Stomach (tissue), 9 donors: ENCODE results near the gene HERPUD1. TPM values are rescaled to one million over a fixed set of nuclear protein-coding genes. Genes with fewer than 3 reads are reported as not detected.
A peak's percentile ranks its signal among the peaks of the same experiment; 100 is the strongest.

Experiments
- DNase-seq, 2 donors: peaks; one replicate each; pipeline versions ENCODE4 v3.0.0 to v3.0.0-alpha.2; 2013 to 2019
- H3K27ac ChIP-seq, 5 donors: fragments of 200-600 bp in 4 of 5; sonication (generic) in 4 of 5; one replicate each; pipeline ENCODE4 v1.5.1; 2013 to 2019; ENCODE audit warnings: mild to moderate bottlenecking in 1 of 5, moderate library complexity in 1 of 5
- H3K27me3 ChIP-seq, 3 donors: fragments of 200-600 bp; sonication (generic); one replicate each; pipeline ENCODE4 v1.5.1; 2017 to 2019; ENCODE audit warnings: mixed run types in 1 of 3
- H3K36me3 ChIP-seq, 4 donors: fragments of 200-600 bp; sonication (generic); 1 replicate in 3 of 4; 2 replicates in 1 of 4; pipeline ENCODE4 v1.5.1; 2016 to 2019
- H3K4me1 ChIP-seq, 4 donors: fragments of 200-600 bp; sonication (generic); one replicate each; pipeline ENCODE4 v1.5.1; 2016 to 2019
- H3K4me3 ChIP-seq, 4 donors: fragments of 200-600 bp; sonication (generic) in 3 of 4; one replicate each; pipeline ENCODE4 v1.5.1; 2016 to 2019; ENCODE audit warnings: mild to moderate bottlenecking in 1 of 4
- H3K9me3 ChIP-seq, 4 donors: fragments of 200-600 bp; sonication (generic); one replicate each; pipeline ENCODE4 v1.5.1; 2016 to 2019
- CTCF ChIP-seq, 7 experiments: fragments of 450-650 bp in 4 of 7; fragments of 200-600 bp in 3 of 7; sonication (generic) in 3 of 7; IDR thresholded peaks; one replicate each; pipeline ENCODE4 v1.5.1; 2016 to 2019; ENCODE audit warnings: antibody characterized with exemption in 7 of 7, control low read depth in 2 of 7, mild to moderate bottlenecking in 1 of 7
- EP300 ChIP-seq: sonication (generic); formaldehyde crosslinking; IDR thresholded peaks from one replicate; pipeline ENCODE4 v1.6.1; 2017; ENCODE audit warnings: antibody characterized with exemption
- POLR2A ChIP-seq, 4 donors: fragments of 450-650 bp; IDR thresholded peaks; one replicate each; pipeline ENCODE4 v1.6.1; 2016; ENCODE audit warnings: antibody characterized with exemption in 4 of 4, control low read depth in 2 of 4, mild to moderate bottlenecking in 1 of 4, moderate library complexity in 1 of 4
- POLR2AphosphoS5 ChIP-seq, 3 donors: sonication (generic); formaldehyde crosslinking; IDR thresholded peaks; one replicate each; pipeline ENCODE4 v1.6.1; 2016; ENCODE audit warnings: antibody characterized with exemption in 3 of 3
- WGBS, 5 donors: extraction: QIAGEN DNeasy Blood & Tissue Kit in 3 of 5; methylation state at CpG; one replicate each; pipeline versions ENCODE4 v1.1.5 to v1.1.7; 2013 to 2018; 5-methylcytosine and 5-hydroxymethylcytosine counted together
- intact Hi-C: fragments of 100-400 bp; cut with DNase I; formaldehyde crosslinking; loops from one replicate; pipeline ENCODE4 v1.15.1; 2023; ENCODE audit warnings: low total_unique reads
- polyA plus RNA-seq, 3 donors: library from polyadenylated mRNA; stranded (reverse); fragments of 200-250 nt; gene quantifications; one replicate each; pipeline ENCODE4 v1.2.3, GENCODE V29; 2013
- total RNA-seq, 5 donors: library from RNA; depleted of rRNA; stranded (reverse); fragments of >200 nt; gene quantifications; one replicate each; pipeline versions ENCODE4 v1.1.0 to v1.2.3, GENCODE V29; 2014 to 2016
- donor health status: healthy with polysubstance abuse.
- donor health status: Bipolar disorder and iron deficiency.
- donor health status: healthy.

HERPUD1 gene
- total and polyA plus RNA-seq, 8 donors: 2.6 to 329 (median 74.7) TPM

- intact Hi-C loops: no loop called here
- TF ChIP-seq POLR2A (IDR thresholded peaks at IDR 0.05) (no peak), EP300 (no peak), POLR2AphosphoS5 (IDR thresholded peaks at IDR 0.05) (no peak), CTCF (IDR thresholded peaks at IDR 0.05) (no peak)
- DNase-seq: peak in 1 of 2 donors; percentile 23
Measured at GRCh38 chr16:56930486-56931270, 1.3 kb upstream of the HERPUD1 start.

GRCh38 chr16:56931271-56931891 lies 561 bp upstream of the HERPUD1 start:
- Histone ChIP-seq H3K9me3 (no peaks in the 10 kb centered on the region), H3K36me3 (peaks cover 12 to 18% (median 17%) of the 10 kb centered on the region in 4 donors), H3K27ac (peak overlapping the region; percentile 98 to 100 (median 99)), H3K27me3 (no peaks in the 10 kb centered on the region), H3K4me1 (peaks cover 18 to 43% (median 32%) of the 10 kb centered on the region in 4 donors), H3K4me3 (peak overlapping the region; percentile 81 to 99 (median 92))
- DNase-seq: peak; percentile 46 to 64
- intact Hi-C loops: no loop called here
- 15 to 35% (median 17%) methylated on average over 14 to 25 of the region's 25 CpGs for WGBS, 5 donors
- TF ChIP-seq POLR2A (IDR thresholded peaks at IDR 0.05) (peak in 1 of 4 donors; percentile 70), CTCF (IDR thresholded peaks at IDR 0.05) (no peak)

More at GRCh38 chr16:56930486-56931270, 1.3 kb upstream of the HERPUD1 start:
- Histone ChIP-seq H3K9me3 (no peaks in the 10 kb centered on the region), H3K27ac (peak overlapping the region; percentile 48 to 100 (median 99)), H3K4me3 (peak overlapping the region in 1 of 4 donors; percentile 98), H3K4me1 (peaks cover 11 to 36% (median 29%) of the 10 kb centered on the region in 4 donors), H3K36me3 (peaks cover 7 to 11% (median 10%) of the 10 kb centered on the region in 4 donors), H3K27me3 (no peaks in the 10 kb centered on the region)
- 74 to 76% (median 76%) methylated on average over 15 of the region's 15 CpGs for WGBS, 5 donors

GRCh38 chr16:56932721-56933619 lies 1.0 kb downstream of the HERPUD1 start:
- Histone ChIP-seq H3K27me3 (no peaks in the 10 kb centered on the region), H3K9me3 (no peaks in the 10 kb centered on the region), H3K4me1 (peaks cover 31 to 59% (median 48%) of the 10 kb centered on the region in 4 donors), H3K36me3 (peaks cover 28 to 34% (median 32%) of the 10 kb centered on the region in 4 donors), H3K4me3 (peak overlapping the region; percentile 81 to 99 (median 92)), H3K27ac (peak overlapping the region; percentile 98 to 100 (median 99))
- 1 to 2% (median 2%) methylated on average over 25 of the region's 25 CpGs for WGBS, 5 donors
- TF ChIP-seq POLR2A (IDR thresholded peaks at IDR 0.05) (peak in 1 of 4 donors; percentile 29), POLR2AphosphoS5 (IDR thresholded peaks at IDR 0.05) (peak; percentile 72 to 82 (median 74)), CTCF (IDR thresholded peaks at IDR 0.05) (no peak)
- peak; percentile 80 to 89 for DNase-seq
- intact Hi-C loops: no loop called here
